ENCODE data around the gene RCAN3.

- TF ChIP-seq, protein P1, sequence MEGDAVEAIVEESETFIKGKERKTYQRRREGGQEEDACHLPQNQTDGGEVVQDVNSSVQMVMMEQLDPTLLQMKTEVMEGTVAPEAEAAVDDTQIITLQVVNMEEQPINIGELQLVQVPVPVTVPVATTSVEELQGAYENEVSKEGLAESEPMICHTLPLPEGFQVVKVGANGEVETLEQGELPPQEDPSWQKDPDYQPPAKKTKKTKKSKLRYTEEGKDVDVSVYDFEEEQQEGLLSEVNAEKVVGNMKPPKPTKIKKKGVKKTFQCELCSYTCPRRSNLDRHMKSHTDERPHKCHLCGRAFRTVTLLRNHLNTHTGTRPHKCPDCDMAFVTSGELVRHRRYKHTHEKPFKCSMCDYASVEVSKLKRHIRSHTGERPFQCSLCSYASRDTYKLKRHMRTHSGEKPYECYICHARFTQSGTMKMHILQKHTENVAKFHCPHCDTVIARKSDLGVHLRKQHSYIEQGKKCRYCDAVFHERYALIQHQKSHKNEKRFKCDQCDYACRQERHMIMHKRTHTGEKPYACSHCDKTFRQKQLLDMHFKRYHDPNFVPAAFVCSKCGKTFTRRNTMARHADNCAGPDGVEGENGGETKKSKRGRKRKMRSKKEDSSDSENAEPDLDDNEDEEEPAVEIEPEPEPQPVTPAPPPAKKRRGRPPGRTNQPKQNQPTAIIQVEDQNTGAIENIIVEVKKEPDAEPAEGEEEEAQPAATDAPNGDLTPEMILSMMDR (IDR thresholded peaks at IDR 0.05), result no peak
- no peak for TF ChIP-seq POLR2AphosphoS5 (IDR thresholded peaks at IDR 0.05; ENCODE audit: low read depth, low read length)
- TF ChIP-seq REST (IDR thresholded peaks at IDR 0.05; ENCODE audit: insufficient read depth in 1 of 2, low read depth in 2 of 2, low read length in 1 of 2), result no peak
- no peak for TF ChIP-seq SIN3A (IDR thresholded peaks at IDR 0.05; ENCODE audit: borderline replicate concordance, insufficient read depth, low read depth, low read length)
Measured at GRCh38 chr1:24459551-24460266, 42.9 kb upstream of the RCAN3 start.
